NB4 (cell line): ENCODE data around the gene C17orf58.

Source experiments
- MYC ChIP-seq: IDR thresholded peaks from 2 replicates; pipeline ENCODE4 v1.6.1; 2011; ENCODE audit warnings: low read depth, low read length
- POLR2A ChIP-seq: IDR thresholded peaks from 2 replicates; pipeline ENCODE4 v1.6.1; 2011; ENCODE audit warnings: mild to moderate bottlenecking; ENCODE audit not compliant: insufficient read length; ENCODE audit errors: extremely low read depth
- TF ChIP-seq, protein P1 (sequence below): IDR thresholded peaks from one replicate; pipeline ENCODE4 v1.5.1; 2012; ENCODE audit warnings: low read depth, low read length
- TF ChIP-seq, protein P2 (sequence below): IDR thresholded peaks from 2 replicates; pipeline ENCODE4 v1.6.1; 2011; ENCODE audit warnings: low read depth, low read length

DNA sequence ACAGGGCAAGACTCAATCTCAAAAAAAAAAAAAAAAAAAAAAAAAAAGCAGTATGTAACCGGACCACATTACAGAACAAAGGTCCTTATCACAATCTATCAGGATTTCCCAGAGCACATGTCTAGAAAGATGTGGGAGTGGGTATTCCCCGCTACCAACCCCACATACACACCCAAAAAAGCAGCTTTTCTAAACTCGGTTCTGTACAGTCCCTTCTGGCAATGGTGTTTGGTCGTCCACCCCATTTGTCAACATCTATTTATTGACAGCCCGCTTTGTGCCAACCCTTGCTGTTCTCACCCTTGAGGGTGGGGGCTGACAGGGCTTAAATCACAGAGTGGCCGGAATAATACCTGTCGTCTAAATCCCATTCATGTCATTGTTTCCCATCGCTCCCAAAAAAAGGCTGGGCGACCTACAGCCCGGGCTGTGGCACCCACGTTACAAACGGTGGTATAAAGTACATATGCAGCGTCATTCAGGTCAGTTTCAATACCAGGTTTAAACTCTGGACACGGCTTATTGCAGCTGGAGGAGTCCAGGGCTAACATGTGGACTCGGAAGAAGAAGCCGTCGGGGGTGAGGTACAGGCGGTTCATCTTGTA lies 3.6 kb downstream of the C17orf58 start:
- TF ChIP-seq, protein P1, sequence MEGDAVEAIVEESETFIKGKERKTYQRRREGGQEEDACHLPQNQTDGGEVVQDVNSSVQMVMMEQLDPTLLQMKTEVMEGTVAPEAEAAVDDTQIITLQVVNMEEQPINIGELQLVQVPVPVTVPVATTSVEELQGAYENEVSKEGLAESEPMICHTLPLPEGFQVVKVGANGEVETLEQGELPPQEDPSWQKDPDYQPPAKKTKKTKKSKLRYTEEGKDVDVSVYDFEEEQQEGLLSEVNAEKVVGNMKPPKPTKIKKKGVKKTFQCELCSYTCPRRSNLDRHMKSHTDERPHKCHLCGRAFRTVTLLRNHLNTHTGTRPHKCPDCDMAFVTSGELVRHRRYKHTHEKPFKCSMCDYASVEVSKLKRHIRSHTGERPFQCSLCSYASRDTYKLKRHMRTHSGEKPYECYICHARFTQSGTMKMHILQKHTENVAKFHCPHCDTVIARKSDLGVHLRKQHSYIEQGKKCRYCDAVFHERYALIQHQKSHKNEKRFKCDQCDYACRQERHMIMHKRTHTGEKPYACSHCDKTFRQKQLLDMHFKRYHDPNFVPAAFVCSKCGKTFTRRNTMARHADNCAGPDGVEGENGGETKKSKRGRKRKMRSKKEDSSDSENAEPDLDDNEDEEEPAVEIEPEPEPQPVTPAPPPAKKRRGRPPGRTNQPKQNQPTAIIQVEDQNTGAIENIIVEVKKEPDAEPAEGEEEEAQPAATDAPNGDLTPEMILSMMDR: no peak
- TF ChIP-seq MYC: no peak
- no peak for TF ChIP-seq POLR2A
- TF ChIP-seq, protein P2, sequence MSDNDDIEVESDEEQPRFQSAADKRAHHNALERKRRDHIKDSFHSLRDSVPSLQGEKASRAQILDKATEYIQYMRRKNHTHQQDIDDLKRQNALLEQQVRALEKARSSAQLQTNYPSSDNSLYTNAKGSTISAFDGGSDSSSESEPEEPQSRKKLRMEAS: no peak
